ENCODE data around the gene EXOC4.
A peak's percentile ranks its signal among the peaks of the same experiment; 100 is the strongest.

The EXOC4 gene

GRCh38 chr7:134062460-134062859, 809.6 kb downstream of the EXOC4 start:
- Histone ChIP-seq H3K4me1 (ENCODE audit: insufficient read depth, insufficient read length) (no peaks in the 10 kb centered on the region), H3K36me3 (ENCODE audit: insufficient read depth, insufficient read length, low read length) (no peaks in the 10 kb centered on the region)

DNA sequence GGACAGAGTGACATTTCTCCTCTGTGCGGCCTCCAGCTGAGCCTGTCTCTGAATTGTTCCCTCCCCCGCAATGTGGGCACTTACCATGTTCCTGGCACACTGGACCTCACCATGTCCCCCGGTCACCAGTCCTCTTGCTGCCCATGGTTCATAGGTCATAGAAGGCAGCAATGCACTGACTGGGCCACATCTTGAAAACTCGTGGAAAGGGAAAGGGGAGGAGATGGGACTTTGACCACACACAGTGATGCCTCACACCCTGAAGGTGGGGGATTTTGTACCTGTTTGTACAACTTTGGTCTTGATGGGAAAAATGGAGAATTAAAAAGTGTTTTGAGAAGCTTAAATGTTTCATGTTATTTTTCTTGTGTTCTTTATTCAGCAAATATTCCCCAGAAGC, 812.5 kb downstream of the EXOC4 start:
- H3K9me3 ChIP-seq (ENCODE audit: insufficient read depth, low read length), result no peaks in the 10 kb centered on the region
- no peak for DNase-seq (ENCODE audit: low read depth, low spot score)
- no peaks in the 10 kb centered on the region for H3K4me1 ChIP-seq (ENCODE audit: insufficient read depth, insufficient read length)
- no peaks in the 10 kb centered on the region for H3K27me3 ChIP-seq (ENCODE audit: insufficient read depth, insufficient read length)
- H3K36me3 ChIP-seq (ENCODE audit: insufficient read depth, insufficient read length, low read length), result no peaks in the 10 kb centered on the region
- H3K9ac ChIP-seq (ENCODE audit: insufficient read length, low read depth), result no peak overlapping the region
- TF ChIP-seq YY1 (IDR thresholded peaks at IDR 0.05; ENCODE audit: insufficient read depth, insufficient read length) (no peak), SUZ12 (IDR thresholded peaks at IDR 0.05; ENCODE audit: extremely low read depth, insufficient read depth, insufficient read length) (no peak), ZNF274 (IDR thresholded peaks at IDR 0.05; ENCODE audit: low read depth, low read length) (no peak)
- H3K4me3 ChIP-seq (ENCODE audit: insufficient read length, low read depth), result no peak overlapping the region

More at GRCh38 chr7:134062460-134062859, 809.6 kb downstream of the EXOC4 start:
- Histone ChIP-seq H3K9me3 (ENCODE audit: insufficient read depth, low read length) (no peaks in the 10 kb centered on the region), H3K9ac (ENCODE audit: insufficient read length, low read depth) (no peak overlapping the region), H3K27me3 (ENCODE audit: insufficient read depth, insufficient read length) (no peaks in the 10 kb centered on the region), H3K4me3 (ENCODE audit: insufficient read length, low read depth) (no peak overlapping the region)
- DNase-seq (ENCODE audit: low read depth, low spot score), result no peak
- TF ChIP-seq YY1 (IDR thresholded peaks at IDR 0.05; ENCODE audit: insufficient read depth, insufficient read length) (no peak), ZNF274 (IDR thresholded peaks at IDR 0.05; ENCODE audit: low read depth, low read length) (no peak), SUZ12 (IDR thresholded peaks at IDR 0.05; ENCODE audit: extremely low read depth, insufficient read depth, insufficient read length) (no peak)

DNA sequence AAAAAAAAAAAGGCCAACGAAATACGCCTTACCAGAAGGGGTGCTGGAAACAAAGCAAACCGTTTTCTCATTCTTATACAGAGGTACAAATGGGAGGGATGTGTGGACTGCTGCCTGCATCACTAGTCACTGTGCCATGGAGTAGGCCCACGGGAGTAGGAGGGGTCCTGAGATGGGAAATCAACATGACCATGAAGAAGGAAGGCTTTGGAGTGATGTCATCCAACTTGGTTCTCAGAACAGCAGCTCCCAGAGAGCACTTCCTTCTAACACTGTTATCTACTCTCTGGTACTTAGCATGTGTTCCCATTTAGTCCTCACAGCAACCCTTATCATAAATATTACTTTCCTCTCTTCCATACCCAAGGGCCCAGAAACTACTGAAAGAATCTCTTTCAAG, 814.3 kb downstream of the EXOC4 start:
- H3K9ac ChIP-seq (ENCODE audit: insufficient read length, low read depth), result no peak overlapping the region

DNA sequence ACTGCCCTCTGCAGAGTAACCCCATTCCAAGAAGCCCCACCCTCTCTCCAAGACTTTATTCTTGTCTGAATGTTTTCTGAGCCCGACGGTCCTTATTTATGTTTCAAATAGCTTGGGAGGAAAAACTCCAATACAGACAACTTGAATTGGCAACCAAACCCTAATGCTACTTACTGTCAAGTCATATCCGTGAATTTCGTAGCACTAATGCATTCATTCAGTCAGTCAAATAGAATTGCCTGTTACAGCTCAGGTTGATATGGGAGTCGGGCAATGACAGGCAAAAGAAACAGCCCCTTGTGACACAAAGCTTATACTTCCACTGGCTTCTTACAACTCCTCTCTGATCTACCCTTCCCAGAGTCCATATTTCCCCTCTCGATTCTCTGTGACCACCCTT, 815.8 kb downstream of the EXOC4 start:
- H3K9me3 ChIP-seq (ENCODE audit: insufficient read depth, low read length), result no peaks in the 10 kb centered on the region; the same call in 1 of the 2 replicates
- H3K4me1 ChIP-seq (ENCODE audit: insufficient read depth, insufficient read length), result peaks cover 3% of the 10 kb centered on the region
- no peaks in the 10 kb centered on the region for H3K27me3 ChIP-seq (ENCODE audit: insufficient read depth, insufficient read length)
- no peak overlapping the region for H3K9ac ChIP-seq (ENCODE audit: insufficient read length, low read depth)
- DNase-seq (ENCODE audit: low read depth, low spot score), result no peak
- no peak overlapping the region for H3K4me3 ChIP-seq (ENCODE audit: insufficient read length, low read depth)
- H3K36me3 ChIP-seq (ENCODE audit: insufficient read depth, insufficient read length, low read length), result no peaks in the 10 kb centered on the region
- TF ChIP-seq ZNF274 (IDR thresholded peaks at IDR 0.05; ENCODE audit: low read depth, low read length) (no peak), SUZ12 (IDR thresholded peaks at IDR 0.05; ENCODE audit: extremely low read depth, insufficient read depth, insufficient read length) (no peak), YY1 (IDR thresholded peaks at IDR 0.05; ENCODE audit: insufficient read depth, insufficient read length) (no peak)

More for the DNA sequence above, 814.3 kb downstream of the EXOC4 start:
- H3K36me3 ChIP-seq (ENCODE audit: insufficient read depth, insufficient read length, low read length), result no peaks in the 10 kb centered on the region
- no peak overlapping the region for H3K4me3 ChIP-seq (ENCODE audit: insufficient read length, low read depth)
- no peaks in the 10 kb centered on the region; the same call in 1 of the 2 replicates for H3K9me3 ChIP-seq (ENCODE audit: insufficient read depth, low read length)
- peaks cover 3% of the 10 kb centered on the region for H3K4me1 ChIP-seq (ENCODE audit: insufficient read depth, insufficient read length)
- no peaks in the 10 kb centered on the region for H3K27me3 ChIP-seq (ENCODE audit: insufficient read depth, insufficient read length)
- TF ChIP-seq SUZ12 (IDR thresholded peaks at IDR 0.05; ENCODE audit: extremely low read depth, insufficient read depth, insufficient read length) (no peak), ZNF274 (IDR thresholded peaks at IDR 0.05; ENCODE audit: low read depth, low read length) (no peak), YY1 (IDR thresholded peaks at IDR 0.05; ENCODE audit: insufficient read depth, insufficient read length) (no peak)
- DNase-seq (ENCODE audit: low read depth, low spot score), result no peak

DNA sequence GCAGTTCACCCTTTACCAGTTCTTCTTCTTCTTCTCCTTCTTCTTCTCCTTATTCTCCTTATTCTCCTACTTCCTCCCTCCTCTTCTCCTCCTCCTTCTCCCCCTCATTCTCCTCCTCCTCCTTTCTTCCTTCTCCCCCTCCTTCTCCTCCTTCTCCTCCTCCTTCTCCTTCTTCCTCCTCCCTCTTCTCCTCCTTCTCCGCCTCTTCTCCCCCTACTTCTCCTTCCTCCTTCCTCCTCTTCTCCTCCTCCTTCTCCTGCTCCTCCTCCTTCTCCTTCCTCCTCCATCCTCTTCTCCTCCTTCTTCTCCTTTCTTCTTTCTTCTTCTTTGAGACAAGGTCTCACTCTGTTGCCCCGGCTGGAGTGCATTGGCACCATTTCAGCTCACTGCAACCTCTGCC, 816.3 kb downstream of the EXOC4 start:
- TF ChIP-seq SUZ12 (IDR thresholded peaks at IDR 0.05; ENCODE audit: extremely low read depth, insufficient read depth, insufficient read length) (no peak), ZNF274 (IDR thresholded peaks at IDR 0.05; ENCODE audit: low read depth, low read length) (no peak), YY1 (IDR thresholded peaks at IDR 0.05; ENCODE audit: insufficient read depth, insufficient read length) (no peak)
- Histone ChIP-seq H3K36me3 (ENCODE audit: insufficient read depth, insufficient read length, low read length) (no peaks in the 10 kb centered on the region), H3K9me3 (ENCODE audit: insufficient read depth, low read length) (no peaks in the 10 kb centered on the region; the same call in 1 of the 2 replicates), H3K9ac (ENCODE audit: insufficient read length, low read depth) (no peak overlapping the region), H3K27me3 (ENCODE audit: insufficient read depth, insufficient read length) (no peaks in the 10 kb centered on the region), H3K4me3 (ENCODE audit: insufficient read length, low read depth) (no peak overlapping the region), H3K4me1 (ENCODE audit: insufficient read depth, insufficient read length) (peaks cover 3% of the 10 kb centered on the region)
- DNase-seq (ENCODE audit: low read depth, low spot score), result no peak

DNA sequence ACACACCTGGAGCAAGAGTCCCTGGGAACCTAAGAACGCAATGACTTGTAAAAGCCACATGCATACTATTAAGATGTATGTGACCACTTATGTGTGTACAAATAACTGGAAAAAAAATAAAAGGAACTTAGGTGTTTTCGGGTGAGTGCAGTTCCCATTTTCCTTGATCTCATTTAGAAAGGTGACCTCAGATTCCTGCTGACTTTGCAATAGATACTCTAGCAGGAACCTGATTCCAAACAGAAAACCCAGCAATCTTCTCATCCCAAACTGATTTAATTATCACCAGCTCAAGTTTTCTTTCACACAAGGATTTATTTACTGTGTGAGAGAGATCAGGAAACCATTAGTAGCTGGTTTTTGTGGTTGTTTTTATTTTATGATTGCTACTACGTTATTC, 817.8 kb downstream of the EXOC4 start:
- Histone ChIP-seq H3K4me3 (ENCODE audit: insufficient read length, low read depth) (no peak overlapping the region), H3K4me1 (ENCODE audit: insufficient read depth, insufficient read length) (peaks cover 3% of the 10 kb centered on the region), H3K9ac (ENCODE audit: insufficient read length, low read depth) (no peak overlapping the region), H3K9me3 (ENCODE audit: insufficient read depth, low read length) (peaks cover 3% of the 10 kb centered on the region; the same call in 1 of the 2 replicates), H3K27me3 (ENCODE audit: insufficient read depth, insufficient read length) (no peaks in the 10 kb centered on the region), H3K36me3 (ENCODE audit: insufficient read depth, insufficient read length, low read length) (no peaks in the 10 kb centered on the region)
- no peak for TF ChIP-seq YY1 (IDR thresholded peaks at IDR 0.05; ENCODE audit: insufficient read depth, insufficient read length)
- DNase-seq (ENCODE audit: low read depth, low spot score), result no peak

- TF ChIP-seq SUZ12 (IDR thresholded peaks at IDR 0.05; ENCODE audit: extremely low read depth, insufficient read depth, insufficient read length) (no peak), ZNF274 (IDR thresholded peaks at IDR 0.05; ENCODE audit: low read depth, low read length) (no peak), YY1 (IDR thresholded peaks at IDR 0.05; ENCODE audit: insufficient read depth, insufficient read length) (no peak)
- Histone ChIP-seq H3K9ac (ENCODE audit: insufficient read length, low read depth) (no peak overlapping the region), H3K4me3 (ENCODE audit: insufficient read length, low read depth) (no peak overlapping the region), H3K27me3 (ENCODE audit: insufficient read depth, insufficient read length) (no peaks in the 10 kb centered on the region), H3K4me1 (ENCODE audit: insufficient read depth, insufficient read length) (peaks cover 3% of the 10 kb centered on the region), H3K36me3 (ENCODE audit: insufficient read depth, insufficient read length, low read length) (no peaks in the 10 kb centered on the region), H3K9me3 (ENCODE audit: insufficient read depth, low read length) (peaks cover 7% of the 10 kb centered on the region; the same call in 1 of the 2 replicates)
- peak; percentile 38 for DNase-seq (ENCODE audit: low read depth, low spot score)
These were observed 818.8 kb downstream of the EXOC4 start for GRCh38 chr7:134071355-134072331.

All from NT2/D1 (cell line).